ENCODE results near the gene TGFBR3.

- TF ChIP-seq CTCF (IDR thresholded peaks at IDR 0.05) (no peak), POLR2AphosphoS5 (IDR thresholded peaks at IDR 0.05; ENCODE audit: low read depth, low read length) (no peak), SIN3A (IDR thresholded peaks at IDR 0.05; ENCODE audit: borderline replicate concordance, insufficient read depth, low read depth, low read length) (no peak), TCF7L2 (IDR thresholded peaks at IDR 0.05; ENCODE audit: low read depth, low read length) (no peak), REST (IDR thresholded peaks at IDR 0.05; ENCODE audit: insufficient read depth in 1 of 2, low read depth in 2 of 2, low read length in 1 of 2) (no peak)
Measured at GRCh38 chr1:91737650-91738049, 148.3 kb downstream of the TGFBR3 start.

Measured in Panc1 (cell line).